HepG2 (cell line): Measurements from ENCODE around the gene HSD17B11.

Experiments
- CEBPB ChIP-seq: IDR thresholded peaks from 2 replicates; pipeline ENCODE4 v1.6.1; 2011; ENCODE audit warnings: low read depth, low read length, improper control_type of control experiment, borderline replicate concordance
- CTCF ChIP-seq: sonication (generic); formaldehyde crosslinking; IDR thresholded peaks from 2 replicates; pipeline ENCODE4 v1.5.0; 2020; ENCODE audit warnings: mild to moderate bottlenecking, missing genetic modification reagents, moderate library complexity
- KAT7 ChIP-seq: IDR thresholded peaks from 2 replicates; pipeline ENCODE4 v1.6.1; 2018; ENCODE audit warnings: borderline replicate concordance, missing compliant biosample characterization
- PBX3 ChIP-seq: sonication (generic); formaldehyde crosslinking; IDR thresholded peaks from 2 replicates; pipeline ENCODE4 v1.8.1; 2023; ENCODE audit warnings: missing genetic modification reagents, inconsistent platforms, borderline replicate concordance
- POLR2A ChIP-seq, 2 experiments: IDR thresholded peaks; 2 replicates each; pipeline ENCODE4 v1.6.1; 2011; ENCODE audit warnings: low read depth in 2 of 2, low read length in 2 of 2, mild to moderate bottlenecking in 1 of 2, moderate library complexity in 1 of 2; ENCODE audit not compliant: insufficient read depth in 1 of 2
- ZBTB4 ChIP-seq: sonication (generic); formaldehyde crosslinking; IDR thresholded peaks from 2 replicates; pipeline ENCODE4 v1.4.0; 2020; ENCODE audit warnings: missing genetic modification reagents, mild to moderate bottlenecking, borderline replicate concordance
- ZMYM3 ChIP-seq: sonication (generic); formaldehyde crosslinking; IDR thresholded peaks from 2 replicates; pipeline ENCODE4 v1.5.1; 2020; ENCODE audit warnings: mild to moderate bottlenecking, missing genetic modification reagents
- ZNF556 ChIP-seq: sonication (generic); formaldehyde crosslinking; IDR thresholded peaks from 2 replicates; pipeline ENCODE4 v1.4.0; 2020; ENCODE audit warnings: mild to moderate bottlenecking, missing genetic modification reagents, borderline replicate concordance
- ZSCAN29 ChIP-seq: sonication (generic); formaldehyde crosslinking; conservative IDR thresholded peaks from 2 replicates; pipeline ENCODE4 v1.4.0; 2020; ENCODE audit warnings: mild to moderate bottlenecking, missing genetic modification reagents
- ZSCAN5A ChIP-seq: sonication (generic); formaldehyde crosslinking; IDR thresholded peaks from 2 replicates; pipeline ENCODE4 v1.8.0; 2022; ENCODE audit warnings: mild to moderate bottlenecking, missing genetic modification reagents, borderline replicate concordance

- 0 out of 2 replicates have a peak, but pooled peaks have one; percentile 27 for TF ChIP-seq ZMYM3 (CRISPR knock-in tag)
- TF ChIP-seq CEBPB = peak; percentile 85
- no peak for TF ChIP-seq POLR2A (IDR thresholded peaks at IDR 0.05; ENCODE audit: insufficient read depth in 1 of 2, low read depth in 2 of 2, low read length in 2 of 2)
- TF ChIP-seq ZBTB4 (CRISPR knock-in tag) = no peak
- TF ChIP-seq CTCF (CRISPR knock-in tag) = no peak
- TF ChIP-seq ZNF556 (CRISPR knock-in tag) = no peak
- no peak for TF ChIP-seq PBX3 (CRISPR knock-in tag)
- no peak for TF ChIP-seq KAT7 (CRISPR knock-in tag)
- TF ChIP-seq ZSCAN29 (CRISPR knock-in tag) = no peak
- TF ChIP-seq ZSCAN5A = no peak
These were observed 73.5 kb downstream of the HSD17B11 start for GRCh38 chr4:87317527-87317926.
